Uterus (tissue), 2 donors: ENCODE data around the gene SLC39A11.

Experiments
- CTCF ChIP-seq, 4 experiments: fragments of 200-600 bp in 2 of 4; fragments of 450-650 bp in 2 of 4; sonication (generic) in 2 of 4; IDR thresholded peaks; one replicate each; pipeline ENCODE4 v1.5.1; 2016 to 2019; ENCODE audit warnings: antibody characterized with exemption in 4 of 4, mild to moderate bottlenecking in 2 of 4, moderate library complexity in 1 of 4
- POLR2A ChIP-seq, 2 donors: fragments of 450-650 bp; IDR thresholded peaks; one replicate each; pipeline ENCODE4 v1.6.1; 2016; ENCODE audit warnings: antibody characterized with exemption in 2 of 2, mild to moderate bottlenecking in 1 of 2, moderate library complexity in 1 of 2

DNA sequence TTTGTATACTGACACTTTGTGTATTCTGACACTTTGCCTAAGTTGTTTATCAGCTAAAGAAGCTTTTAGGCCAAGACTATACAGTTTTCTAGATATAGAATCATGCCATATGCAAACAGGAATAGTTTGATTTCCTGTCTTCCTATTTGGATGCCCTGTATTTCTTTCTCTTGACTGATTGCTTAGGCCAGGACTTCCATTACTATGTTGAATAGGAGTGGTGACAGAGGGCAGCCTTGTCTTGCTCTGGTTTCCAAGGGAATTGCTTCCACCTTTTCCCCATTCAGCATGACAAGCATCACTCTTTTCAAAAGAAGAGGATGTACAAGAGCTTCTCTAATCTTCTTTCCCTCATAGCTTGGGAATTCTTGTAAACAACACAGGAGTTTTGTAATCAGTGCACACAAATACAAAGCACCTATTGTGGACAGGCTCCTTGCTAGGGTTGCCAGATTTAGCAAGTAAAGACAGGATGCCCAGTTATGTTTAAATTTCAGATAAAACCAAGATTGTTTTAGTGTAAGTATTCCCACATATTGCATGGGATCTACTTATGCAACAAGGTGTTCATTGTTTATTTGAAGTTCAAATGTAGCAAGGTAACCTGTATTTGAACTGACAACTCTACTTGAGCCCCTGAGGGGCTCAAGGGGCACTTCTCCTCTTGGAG lies 233.5 kb downstream of the SLC39A11 start:
- no peak for TF ChIP-seq CTCF (IDR thresholded peaks at IDR 0.05)
- no peak for TF ChIP-seq POLR2A (IDR thresholded peaks at IDR 0.05)
